Activated CD4-positive, alpha-beta T cell treated with anti-CD3 and anti-CD28 coated beads, Interleukin-2, amount 50 U/mL, for 4 hours (primary cell): ENCODE results near the gene CHRNA9.
A peak's percentile ranks its signal among the peaks of the same experiment; 100 is the strongest.

Experiments used
- DNase-seq, 2 experiments: peaks; one replicate each; pipeline ENCODE4 v3.0.0-alpha.2; 2020

Gene CHRNA9

GRCh38 chr4:40310225-40310624 lies 24.9 kb upstream of the CHRNA9 start:
- DNase-seq: no peak

- DNase-seq: no peak
Measured at GRCh38 chr4:40311811-40312346, 23.3 kb upstream of the CHRNA9 start.

- DNase-seq: no peak
Measured at GRCh38 chr4:40314951-40315350, 20.2 kb upstream of the CHRNA9 start.

GRCh38 chr4:40316333-40316781 lies 18.8 kb upstream of the CHRNA9 start:
- DNase-seq: peak in 1 of 2 experiments; percentile 17

GRCh38 chr4:40316782-40317635 lies 18.1 kb upstream of the CHRNA9 start:
- DNase-seq: peak; percentile 46 to 49

- DNase-seq: no peak
Measured at GRCh38 chr4:40317916-40318658, 17.0 kb upstream of the CHRNA9 start.

GRCh38 chr4:40321574-40322275 lies 13.4 kb upstream of the CHRNA9 start:
- no peak for DNase-seq

- no peak for DNase-seq
Measured at GRCh38 chr4:40322811-40323210, 12.3 kb upstream of the CHRNA9 start.

- no peak for DNase-seq
Measured at GRCh38 chr4:40323866-40324265, 11.3 kb upstream of the CHRNA9 start.

- DNase-seq: peak; percentile 58 to 61
Measured at GRCh38 chr4:40325406-40326019, 9.6 kb upstream of the CHRNA9 start.

- DNase-seq: no peak
Measured at GRCh38 chr4:40327340-40327739, 7.8 kb upstream of the CHRNA9 start.

GRCh38 chr4:40328383-40328782 lies 6.8 kb upstream of the CHRNA9 start:
- no peak for DNase-seq

GRCh38 chr4:40329805-40330204 lies 5.3 kb upstream of the CHRNA9 start:
- no peak for DNase-seq

GRCh38 chr4:40330536-40330935 lies 4.6 kb upstream of the CHRNA9 start:
- no peak for DNase-seq

- DNase-seq: no peak
Measured at GRCh38 chr4:40331101-40331745, 3.9 kb upstream of the CHRNA9 start.

GRCh38 chr4:40331961-40332360 lies 3.2 kb upstream of the CHRNA9 start:
- DNase-seq: no peak

GRCh38 chr4:40333921-40334352 lies 1.2 kb upstream of the CHRNA9 start:
- DNase-seq: no peak

- no peak for DNase-seq
Measured at GRCh38 chr4:40335525-40335894, 377 bp downstream of the CHRNA9 start.

GRCh38 chr4:40337051-40337450 lies 1.9 kb downstream of the CHRNA9 start:
- DNase-seq: no peak

- DNase-seq: no peak
Measured at GRCh38 chr4:40337523-40337922, 2.4 kb downstream of the CHRNA9 start.

GRCh38 chr4:40340030-40340429 lies 4.9 kb downstream of the CHRNA9 start:
- no peak for DNase-seq

GRCh38 chr4:40347472-40347871 lies 12.3 kb downstream of the CHRNA9 start:
- no peak for DNase-seq
